ENCODE results near the gene SMARCA5. TPM values are rescaled to one million over a fixed set of nuclear protein-coding genes. Genes with fewer than 3 reads are reported as not detected.

Gene SMARCA5
- total and polyA plus RNA-seq, 9 of the 15 experiments (the other 6 are each of a cell fraction or from before 2014, with no cell fraction given): 21.6 to 57.8 (median 34.6) TPM

DNA sequence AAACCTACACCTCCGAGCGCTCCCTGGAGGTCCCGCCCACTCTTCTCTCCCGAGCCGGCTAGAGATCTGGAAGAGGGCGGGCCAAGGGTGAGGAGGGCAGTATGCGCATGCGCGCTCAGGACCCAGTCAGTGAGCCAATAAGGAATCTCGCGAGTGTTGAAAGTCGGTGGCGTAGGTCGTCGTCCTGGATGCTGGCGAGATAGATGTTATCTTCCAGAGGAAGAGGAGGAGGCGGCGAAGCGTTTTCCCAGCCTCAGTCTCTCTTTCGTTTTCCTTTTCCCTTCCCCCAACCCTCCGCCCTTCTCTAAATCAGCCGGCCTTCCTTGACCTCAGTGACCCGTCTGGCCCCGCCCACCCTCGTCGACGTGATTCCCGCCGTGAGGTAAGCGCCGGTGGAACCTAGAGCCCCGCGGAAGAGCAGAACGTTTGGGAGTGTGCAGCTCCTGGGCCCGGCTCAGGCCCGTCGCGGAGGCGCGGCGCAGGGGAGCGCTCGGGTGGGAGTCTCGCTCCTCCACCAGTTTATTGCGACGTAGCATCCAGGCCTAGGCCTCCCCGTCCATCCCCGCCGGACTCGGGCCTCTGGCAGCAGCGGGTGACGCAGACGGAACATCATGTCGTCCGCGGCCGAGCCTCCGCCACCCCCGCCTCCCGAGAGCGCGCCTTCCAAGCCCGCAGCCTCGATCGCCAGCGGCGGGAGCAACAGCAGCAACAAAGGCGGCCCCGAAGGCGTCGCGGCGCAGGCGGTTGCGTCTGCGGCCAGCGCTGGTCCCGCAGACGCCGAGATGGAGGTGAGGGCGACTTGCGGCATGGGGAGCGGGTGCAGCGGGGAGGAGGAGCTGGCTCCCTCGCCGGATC, at the start of gene SMARCA5 (continued):
- TF ChIP-seq, protein P1, sequence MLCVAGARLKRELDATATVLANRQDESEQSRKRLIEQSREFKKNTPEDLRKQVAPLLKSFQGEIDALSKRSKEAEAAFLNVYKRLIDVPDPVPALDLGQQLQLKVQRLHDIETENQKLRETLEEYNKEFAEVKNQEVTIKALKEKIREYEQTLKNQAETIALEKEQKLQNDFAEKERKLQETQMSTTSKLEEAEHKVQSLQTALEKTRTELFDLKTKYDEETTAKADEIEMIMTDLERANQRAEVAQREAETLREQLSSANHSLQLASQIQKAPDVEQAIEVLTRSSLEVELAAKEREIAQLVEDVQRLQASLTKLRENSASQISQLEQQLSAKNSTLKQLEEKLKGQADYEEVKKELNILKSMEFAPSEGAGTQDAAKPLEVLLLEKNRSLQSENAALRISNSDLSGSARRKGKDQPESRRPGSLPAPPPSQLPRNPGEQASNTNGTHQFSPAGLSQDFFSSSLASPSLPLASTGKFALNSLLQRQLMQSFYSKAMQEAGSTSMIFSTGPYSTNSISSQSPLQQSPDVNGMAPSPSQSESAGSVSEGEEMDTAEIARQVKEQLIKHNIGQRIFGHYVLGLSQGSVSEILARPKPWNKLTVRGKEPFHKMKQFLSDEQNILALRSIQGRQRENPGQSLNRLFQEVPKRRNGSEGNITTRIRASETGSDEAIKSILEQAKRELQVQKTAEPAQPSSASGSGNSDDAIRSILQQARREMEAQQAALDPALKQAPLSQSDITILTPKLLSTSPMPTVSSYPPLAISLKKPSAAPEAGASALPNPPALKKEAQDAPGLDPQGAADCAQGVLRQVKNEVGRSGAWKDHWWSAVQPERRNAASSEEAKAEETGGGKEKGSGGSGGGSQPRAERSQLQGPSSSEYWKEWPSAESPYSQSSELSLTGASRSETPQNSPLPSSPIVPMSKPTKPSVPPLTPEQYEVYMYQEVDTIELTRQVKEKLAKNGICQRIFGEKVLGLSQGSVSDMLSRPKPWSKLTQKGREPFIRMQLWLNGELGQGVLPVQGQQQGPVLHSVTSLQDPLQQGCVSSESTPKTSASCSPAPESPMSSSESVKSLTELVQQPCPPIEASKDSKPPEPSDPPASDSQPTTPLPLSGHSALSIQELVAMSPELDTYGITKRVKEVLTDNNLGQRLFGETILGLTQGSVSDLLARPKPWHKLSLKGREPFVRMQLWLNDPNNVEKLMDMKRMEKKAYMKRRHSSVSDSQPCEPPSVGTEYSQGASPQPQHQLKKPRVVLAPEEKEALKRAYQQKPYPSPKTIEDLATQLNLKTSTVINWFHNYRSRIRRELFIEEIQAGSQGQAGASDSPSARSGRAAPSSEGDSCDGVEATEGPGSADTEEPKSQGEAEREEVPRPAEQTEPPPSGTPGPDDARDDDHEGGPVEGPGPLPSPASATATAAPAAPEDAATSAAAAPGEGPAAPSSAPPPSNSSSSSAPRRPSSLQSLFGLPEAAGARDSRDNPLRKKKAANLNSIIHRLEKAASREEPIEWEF (CRISPR knock-in tag; IDR thresholded peaks at IDR 0.05): no peak
- TF ChIP-seq, protein P2, sequence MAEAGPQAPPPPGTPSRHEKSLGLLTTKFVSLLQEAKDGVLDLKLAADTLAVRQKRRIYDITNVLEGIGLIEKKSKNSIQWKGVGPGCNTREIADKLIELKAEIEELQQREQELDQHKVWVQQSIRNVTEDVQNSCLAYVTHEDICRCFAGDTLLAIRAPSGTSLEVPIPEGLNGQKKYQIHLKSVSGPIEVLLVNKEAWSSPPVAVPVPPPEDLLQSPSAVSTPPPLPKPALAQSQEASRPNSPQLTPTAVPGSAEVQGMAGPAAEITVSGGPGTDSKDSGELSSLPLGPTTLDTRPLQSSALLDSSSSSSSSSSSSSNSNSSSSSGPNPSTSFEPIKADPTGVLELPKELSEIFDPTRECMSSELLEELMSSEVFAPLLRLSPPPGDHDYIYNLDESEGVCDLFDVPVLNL (CRISPR knock-in tag; IDR thresholded peaks at IDR 0.05; ENCODE audit: low read depth): no peak; the same call in 1 of the 2 replicates
- TF ChIP-seq CHCHD3 (CRISPR knock-in tag; IDR thresholded peaks at IDR 0.05): no peak
- TF ChIP-seq, protein P3, sequence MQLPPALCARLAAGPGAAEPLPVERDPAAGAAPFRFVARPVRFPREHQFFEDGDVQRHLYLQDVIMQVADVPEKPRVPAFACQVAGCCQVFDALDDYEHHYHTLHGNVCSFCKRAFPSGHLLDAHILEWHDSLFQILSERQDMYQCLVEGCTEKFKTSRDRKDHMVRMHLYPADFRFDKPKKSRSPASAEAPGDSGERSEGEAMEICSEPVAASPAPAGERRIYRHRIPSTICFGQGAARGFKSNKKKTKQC (CRISPR knock-in tag; IDR thresholded peaks at IDR 0.05): peak; percentile 61; the same call in 1 of the 2 replicates
- TF ChIP-seq PRMT5 (CRISPR knock-in tag; IDR thresholded peaks at IDR 0.05): no peak
- TF ChIP-seq YBX1 (IDR thresholded peaks at IDR 0.05): no peak
- no peak for TF ChIP-seq FOXP1 (CRISPR knock-in tag; IDR thresholded peaks at IDR 0.05)
- no peak for TF ChIP-seq EP300 (IDR thresholded peaks at IDR 0.05; ENCODE audit: low read length)
- TF ChIP-seq, protein P4, sequence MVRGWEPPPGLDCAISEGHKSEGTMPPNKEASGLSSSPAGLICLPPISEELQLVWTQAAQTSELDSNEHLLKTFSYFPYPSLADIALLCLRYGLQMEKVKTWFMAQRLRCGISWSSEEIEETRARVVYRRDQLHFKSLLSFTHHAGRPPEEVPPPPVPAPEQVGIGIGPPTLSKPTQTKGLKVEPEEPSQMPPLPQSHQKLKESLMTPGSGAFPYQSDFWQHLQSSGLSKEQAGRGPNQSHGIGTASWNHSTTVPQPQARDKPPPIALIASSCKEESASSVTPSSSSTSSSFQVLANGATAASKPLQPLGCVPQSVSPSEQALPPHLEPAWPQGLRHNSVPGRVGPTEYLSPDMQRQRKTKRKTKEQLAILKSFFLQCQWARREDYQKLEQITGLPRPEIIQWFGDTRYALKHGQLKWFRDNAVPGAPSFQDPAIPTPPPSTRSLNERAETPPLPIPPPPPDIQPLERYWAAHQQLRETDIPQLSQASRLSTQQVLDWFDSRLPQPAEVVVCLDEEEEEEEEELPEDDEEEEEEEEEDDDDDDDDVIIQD (CRISPR knock-in tag; IDR thresholded peaks at IDR 0.05): no peak
- no peak for TF ChIP-seq KLF6 (CRISPR knock-in tag; IDR thresholded peaks at IDR 0.05; ENCODE audit: borderline replicate concordance)
- TF ChIP-seq, protein P5, sequence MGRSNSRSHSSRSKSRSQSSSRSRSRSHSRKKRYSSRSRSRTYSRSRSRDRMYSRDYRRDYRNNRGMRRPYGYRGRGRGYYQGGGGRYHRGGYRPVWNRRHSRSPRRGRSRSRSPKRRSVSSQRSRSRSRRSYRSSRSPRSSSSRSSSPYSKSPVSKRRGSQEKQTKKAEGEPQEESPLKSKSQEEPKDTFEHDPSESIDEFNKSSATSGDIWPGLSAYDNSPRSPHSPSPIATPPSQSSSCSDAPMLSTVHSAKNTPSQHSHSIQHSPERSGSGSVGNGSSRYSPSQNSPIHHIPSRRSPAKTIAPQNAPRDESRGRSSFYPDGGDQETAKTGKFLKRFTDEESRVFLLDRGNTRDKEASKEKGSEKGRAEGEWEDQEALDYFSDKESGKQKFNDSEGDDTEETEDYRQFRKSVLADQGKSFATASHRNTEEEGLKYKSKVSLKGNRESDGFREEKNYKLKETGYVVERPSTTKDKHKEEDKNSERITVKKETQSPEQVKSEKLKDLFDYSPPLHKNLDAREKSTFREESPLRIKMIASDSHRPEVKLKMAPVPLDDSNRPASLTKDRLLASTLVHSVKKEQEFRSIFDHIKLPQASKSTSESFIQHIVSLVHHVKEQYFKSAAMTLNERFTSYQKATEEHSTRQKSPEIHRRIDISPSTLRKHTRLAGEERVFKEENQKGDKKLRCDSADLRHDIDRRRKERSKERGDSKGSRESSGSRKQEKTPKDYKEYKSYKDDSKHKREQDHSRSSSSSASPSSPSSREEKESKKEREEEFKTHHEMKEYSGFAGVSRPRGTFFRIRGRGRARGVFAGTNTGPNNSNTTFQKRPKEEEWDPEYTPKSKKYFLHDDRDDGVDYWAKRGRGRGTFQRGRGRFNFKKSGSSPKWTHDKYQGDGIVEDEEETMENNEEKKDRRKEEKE (IDR thresholded peaks at IDR 0.05; ENCODE audit: borderline replicate concordance in 1 of 2, control insufficient read depth in 1 of 2, low read depth in 2 of 2, low read length in 1 of 2): no peak
- no peak for TF ChIP-seq SMAD1 (IDR thresholded peaks at IDR 0.05; ENCODE audit: low read depth, low read length, partially characterized antibody)
- no peak for TF ChIP-seq SAP30 (IDR thresholded peaks at IDR 0.05; ENCODE audit: borderline replicate concordance, insufficient read depth, low read depth, low read length, poor library complexity, severe bottlenecking)

All from K562 (cell line).